GM19023 (cell line): ENCODE measurements around the gene MARF1.
"Not testable (repeated sequence)": the region's sequence is repeated elsewhere in the genome, so short reads cannot be mapped to it uniquely, and the experiment has no call there.

Experiments used
- ATAC-seq: cut with Tn5 transposase; IDR thresholded peaks from one replicate; pipeline ENCODE4 v1.9.1; 2021; ENCODE audit warnings: mild to moderate bottlenecking, moderate library complexity; ENCODE audit not compliant: unreplicated experiment

The MARF1 gene

DNA sequence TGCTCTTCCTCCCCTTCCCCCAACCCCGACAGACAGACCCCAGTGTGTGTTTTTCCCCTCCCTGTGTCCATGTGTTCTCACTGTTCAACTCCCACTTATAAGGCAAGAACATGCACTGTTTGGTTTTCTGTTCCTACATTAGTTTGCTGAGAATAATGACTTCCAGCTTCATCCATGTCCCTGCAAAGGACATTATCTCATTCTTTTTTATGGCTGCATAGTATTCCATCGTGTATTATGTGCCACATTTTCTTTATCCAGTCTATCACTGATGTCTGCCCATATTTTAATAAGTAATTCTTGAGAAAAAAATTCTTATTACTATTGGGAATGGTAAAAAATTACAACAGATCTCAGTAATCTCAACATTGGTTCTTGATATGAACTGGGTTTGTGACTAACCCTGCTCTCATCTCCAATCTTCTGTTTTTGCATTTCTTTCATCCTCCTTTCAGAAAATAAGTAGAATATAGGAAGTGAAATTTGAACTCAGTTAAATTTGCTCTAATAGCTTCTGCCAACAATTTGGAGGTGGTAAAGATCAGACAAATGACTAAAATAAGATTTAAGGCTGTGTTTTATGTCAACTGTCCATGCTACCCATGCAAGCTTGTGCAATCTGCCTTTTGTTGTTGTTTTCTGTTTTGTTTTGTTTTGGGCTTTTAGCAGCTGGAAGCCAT is 11.1 kb downstream of the MARF1 start:
- ATAC-seq, result no peak

DNA sequence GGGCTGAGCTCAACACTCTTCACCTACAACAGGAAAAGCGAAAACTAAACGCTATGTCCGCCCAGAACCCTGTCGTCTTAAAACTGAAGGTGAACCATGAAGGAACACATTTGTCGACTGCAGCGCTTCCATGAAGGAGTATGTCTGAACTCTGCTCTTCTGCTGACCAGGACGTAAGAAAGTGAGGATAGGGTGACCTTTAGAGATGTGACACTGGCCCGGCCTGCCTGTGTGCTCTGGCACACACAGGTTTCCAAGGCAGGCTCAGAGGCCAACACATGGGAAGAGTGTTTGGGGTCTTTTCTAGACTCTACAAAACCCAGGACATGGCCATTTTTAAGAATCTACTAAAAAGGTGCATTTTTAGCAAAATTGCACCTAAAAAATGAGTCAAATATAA is 21.1 kb downstream of the MARF1 start:
- no peak for ATAC-seq

DNA sequence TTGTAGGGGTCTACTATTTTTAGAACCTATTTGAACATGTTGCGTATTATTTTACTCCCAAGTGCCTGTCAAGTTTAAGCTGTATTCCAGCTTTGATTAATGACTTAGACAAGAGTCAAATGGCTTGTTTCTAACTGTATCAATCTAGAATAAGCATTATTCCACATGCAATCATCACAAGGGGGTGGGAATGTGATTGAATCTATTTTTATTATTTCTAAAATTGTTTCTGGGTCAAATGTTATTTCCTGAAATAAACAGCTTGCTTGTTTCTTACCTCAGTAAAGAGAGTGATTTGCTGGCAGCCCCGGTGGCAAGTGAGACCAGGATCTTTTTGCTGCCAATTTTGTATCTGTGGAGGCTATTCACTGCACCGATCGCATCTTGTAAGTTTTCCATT is 21.5 kb downstream of the MARF1 start:
- no peak for ATAC-seq

DNA sequence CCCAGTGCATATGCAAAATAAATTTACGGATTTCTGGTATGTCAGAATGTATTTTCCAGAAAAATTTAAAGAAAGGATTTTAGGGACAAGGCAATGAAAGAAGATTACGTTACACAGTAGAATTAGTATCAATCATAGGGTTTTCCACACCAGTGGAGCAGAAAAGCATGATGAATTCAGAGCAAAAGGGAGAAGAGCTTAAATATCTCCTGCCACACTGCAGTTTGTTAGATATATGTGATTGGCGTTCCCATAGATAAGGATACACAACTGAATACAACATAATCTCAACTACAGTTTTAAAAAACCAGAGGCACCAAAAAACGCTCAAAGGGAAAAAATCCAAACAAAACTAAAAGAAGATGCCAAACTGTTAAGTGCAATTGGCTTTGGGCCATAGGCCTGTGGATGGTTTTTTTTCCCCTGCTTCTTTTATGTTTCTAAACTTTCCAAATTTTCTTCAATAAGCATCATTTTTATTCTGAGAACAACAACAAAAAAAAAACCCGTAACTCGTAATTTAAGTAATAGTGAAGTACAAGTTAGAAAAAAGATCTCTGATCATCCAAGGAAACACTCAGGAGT is 22.3 kb downstream of the MARF1 start:
- ATAC-seq, result no peak

DNA sequence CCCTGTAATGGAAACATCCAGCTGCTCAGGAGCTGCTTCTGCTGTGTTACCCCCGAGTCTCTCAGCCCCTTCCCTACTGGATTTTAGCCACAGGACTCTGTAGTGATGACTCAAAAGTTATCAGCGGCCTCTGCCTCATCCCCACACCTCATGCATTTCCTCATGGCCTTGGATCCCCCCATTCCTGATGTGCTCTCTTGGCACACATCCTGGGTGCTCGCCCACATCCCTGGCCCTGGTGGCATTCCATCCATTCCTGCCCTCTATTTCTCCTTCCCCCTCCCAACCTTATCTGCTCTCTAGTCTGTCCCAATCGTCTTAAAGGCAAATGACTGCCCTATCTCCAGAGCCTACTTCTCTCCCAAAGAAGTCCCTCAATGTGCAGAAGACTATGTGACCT is 24.6 kb downstream of the MARF1 start:
- no peak for ATAC-seq

DNA sequence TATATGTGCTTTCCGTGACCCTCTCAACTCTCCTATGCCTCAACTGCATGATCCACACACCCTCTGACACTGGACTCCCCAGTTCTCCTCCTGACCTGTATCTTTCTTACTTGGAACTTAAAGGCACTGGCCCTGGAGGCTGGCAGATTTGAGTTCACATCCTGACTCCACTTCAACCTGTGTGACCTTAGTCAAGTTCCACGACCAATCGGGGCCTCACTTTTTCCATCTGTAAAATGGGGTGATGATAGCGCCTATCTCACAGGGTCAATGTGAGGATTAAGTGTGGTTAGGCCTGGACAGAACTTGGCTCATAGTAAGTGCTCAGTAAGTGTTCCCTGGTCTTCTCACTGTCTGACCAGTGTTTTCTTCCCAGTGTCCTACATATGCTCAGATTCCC is 25.1 kb downstream of the MARF1 start:
- no peak for ATAC-seq

DNA sequence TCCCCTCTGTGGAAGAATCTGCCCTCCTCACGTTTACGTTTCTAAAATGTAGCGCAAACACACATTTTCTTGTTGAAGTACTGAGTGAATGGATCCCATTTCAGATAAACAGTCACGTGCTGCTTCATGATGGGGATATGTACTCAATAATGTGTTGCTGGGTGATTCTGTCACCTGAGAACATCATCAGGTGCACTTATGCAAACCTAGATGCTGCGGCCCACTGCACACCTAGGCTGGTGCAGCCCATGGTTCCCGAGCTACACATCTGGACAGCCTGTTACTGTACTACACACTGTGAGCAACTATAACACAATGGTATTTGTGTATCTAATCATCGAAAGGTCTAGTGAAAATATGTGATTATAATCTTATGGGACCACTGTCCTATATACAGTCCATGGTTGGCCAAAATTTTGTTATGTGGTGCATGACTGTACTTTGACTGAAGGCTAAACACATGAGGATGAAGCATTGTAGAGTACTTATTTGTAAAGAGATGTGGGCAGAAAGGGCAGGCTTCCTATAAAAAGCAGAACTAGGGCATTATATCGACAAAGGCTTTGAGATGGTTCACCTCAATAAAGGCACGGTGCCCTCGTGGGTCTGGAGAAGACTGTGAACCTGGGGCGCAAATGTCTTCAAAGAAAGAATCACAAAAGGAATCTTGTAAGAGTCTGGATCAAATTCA is 26.3 kb downstream of the MARF1 start:
- no peak for ATAC-seq

DNA sequence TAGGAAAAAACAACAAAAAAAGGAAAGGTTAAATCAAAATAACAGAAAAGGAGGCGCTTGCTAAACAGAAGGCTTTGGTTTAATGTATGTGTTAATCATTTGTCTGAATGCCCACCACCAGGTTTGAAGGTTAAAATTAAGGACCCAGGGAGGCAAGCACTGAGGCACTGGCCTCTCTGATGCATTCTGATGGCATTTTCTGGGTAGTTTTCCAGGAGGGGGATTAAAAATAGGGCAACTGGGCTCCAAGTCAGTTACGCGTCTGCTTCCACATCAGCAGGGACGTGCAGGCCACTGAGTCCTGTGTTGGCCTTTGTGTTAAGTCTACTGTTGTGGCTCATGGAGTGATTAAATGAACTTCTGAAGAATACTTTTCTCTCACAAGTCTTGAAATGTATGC is 26.9 kb downstream of the MARF1 start:
- ATAC-seq, result no peak

DNA sequence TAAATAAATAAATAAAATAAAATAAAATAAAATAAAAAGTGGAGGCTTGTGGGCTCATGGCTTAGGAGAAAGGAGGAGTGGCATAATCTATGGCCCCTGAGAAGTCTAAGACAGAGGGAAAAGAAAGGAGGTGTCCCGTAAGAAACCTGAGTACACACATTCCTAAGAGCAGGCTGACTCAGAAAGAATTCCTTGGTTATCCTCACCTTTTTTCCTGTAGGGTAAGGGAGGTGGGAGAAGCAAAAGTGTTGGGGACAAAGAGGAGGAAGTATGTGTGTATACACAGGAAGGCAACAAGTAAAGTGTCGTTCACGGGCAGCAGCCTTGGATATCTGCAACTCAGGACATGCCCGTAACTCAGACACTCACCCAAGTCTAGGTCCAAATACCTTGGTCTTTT is 29.3 kb downstream of the MARF1 start:
- ATAC-seq, result no peak

DNA sequence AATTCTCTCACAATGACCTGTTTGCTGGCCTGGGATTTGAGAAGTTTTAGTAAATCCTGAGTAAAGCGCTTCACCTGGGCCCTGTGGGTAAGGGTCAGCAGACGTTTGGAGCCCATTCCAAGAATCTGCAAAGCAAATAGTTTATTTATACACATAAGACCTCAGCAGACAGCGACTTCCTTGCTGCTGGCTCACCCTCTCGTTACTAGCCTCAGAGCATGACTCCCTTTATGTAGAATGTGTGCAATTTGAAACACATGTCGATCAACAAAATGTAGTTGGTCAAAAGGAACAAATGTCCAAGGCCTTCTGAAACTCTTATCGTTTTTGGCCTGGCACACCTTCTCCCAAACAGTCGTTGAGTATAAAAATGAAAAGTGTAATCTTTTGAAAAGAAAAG is 31.3 kb downstream of the MARF1 start:
- ATAC-seq, result no peak

DNA sequence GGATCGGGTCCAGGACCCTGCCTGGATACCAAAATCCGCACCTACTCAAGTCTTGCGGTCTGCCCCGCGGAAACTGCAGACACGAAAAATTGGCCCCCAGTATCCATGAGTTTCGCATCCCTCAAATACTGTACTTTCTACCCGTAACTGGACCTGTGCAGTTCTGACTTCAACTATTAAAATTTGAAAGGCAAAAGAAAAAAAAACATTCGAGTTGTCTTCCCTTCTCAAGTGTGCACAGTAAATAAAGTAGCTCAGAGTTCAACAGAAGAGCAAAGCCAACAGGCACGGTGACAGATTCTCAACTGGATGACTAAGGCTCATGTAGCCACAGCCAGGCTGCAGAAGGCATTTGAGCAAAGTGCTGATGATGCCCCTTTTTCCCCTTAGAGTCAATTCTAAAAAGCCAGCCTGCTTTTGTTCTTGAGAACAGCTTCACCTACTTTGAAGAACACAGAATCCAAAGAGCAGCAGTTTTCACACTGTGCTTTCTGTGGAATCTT is 32.5 kb downstream of the MARF1 start:
- no peak for ATAC-seq

DNA sequence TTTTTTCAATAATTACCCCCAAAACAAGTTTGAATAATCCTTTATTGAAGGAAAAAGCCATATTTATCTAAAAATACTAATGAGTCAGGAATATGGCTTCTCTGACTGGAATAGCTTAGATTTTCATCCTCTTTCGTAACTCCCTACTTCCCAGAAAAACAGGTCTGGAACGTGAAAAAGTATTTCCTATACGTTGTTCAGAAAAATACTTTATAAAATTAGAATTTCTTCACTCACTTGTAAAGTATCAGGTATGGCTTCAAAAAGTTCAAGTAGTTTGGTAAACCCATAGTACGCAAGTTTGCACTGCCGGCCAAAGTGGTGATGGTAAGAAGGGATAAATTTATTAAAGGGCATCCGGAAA is 33.7 kb downstream of the MARF1 start:
- no peak for ATAC-seq

DNA sequence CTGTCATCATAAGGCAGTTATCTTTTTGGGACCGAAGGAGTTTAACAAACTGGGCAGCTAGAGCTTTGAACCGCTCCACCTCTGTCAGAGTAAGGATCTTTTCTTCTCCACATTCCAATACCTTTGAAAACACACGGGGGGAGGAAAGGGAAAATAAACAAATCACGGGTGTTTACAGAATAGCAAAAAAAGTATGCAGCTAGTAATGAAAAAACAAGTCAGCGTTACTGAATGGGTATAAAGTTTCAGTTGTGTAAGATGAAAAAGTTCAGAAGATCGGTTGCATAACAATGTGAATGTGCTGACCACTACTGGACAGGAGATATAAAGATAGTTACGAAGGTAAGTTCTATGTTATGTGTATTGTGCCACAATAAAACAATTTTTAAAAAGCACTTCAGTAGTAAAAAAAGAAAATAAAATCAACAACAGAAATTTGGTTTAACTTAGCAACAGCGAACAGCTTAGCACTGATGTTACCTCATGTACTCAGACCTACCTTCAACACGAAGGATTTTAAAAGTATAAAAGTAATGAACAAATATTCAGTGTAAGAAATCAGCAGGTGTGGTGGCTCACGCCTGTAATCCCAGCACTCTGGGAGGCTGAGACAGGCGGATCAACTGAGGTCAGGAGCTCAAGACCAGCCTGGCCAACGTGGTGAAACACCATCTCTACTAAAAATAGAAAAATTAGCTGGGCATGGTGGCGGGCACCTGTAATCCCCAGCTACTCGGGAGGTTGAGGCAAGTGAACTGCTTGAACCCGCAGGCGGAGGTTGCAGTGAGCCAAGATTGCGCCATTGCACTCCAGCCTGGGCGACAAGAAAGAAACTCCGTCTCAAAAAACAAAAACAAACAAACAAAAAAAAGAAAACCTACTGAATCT is 34.3 kb downstream of the MARF1 start:
- no peak for ATAC-seq

DNA sequence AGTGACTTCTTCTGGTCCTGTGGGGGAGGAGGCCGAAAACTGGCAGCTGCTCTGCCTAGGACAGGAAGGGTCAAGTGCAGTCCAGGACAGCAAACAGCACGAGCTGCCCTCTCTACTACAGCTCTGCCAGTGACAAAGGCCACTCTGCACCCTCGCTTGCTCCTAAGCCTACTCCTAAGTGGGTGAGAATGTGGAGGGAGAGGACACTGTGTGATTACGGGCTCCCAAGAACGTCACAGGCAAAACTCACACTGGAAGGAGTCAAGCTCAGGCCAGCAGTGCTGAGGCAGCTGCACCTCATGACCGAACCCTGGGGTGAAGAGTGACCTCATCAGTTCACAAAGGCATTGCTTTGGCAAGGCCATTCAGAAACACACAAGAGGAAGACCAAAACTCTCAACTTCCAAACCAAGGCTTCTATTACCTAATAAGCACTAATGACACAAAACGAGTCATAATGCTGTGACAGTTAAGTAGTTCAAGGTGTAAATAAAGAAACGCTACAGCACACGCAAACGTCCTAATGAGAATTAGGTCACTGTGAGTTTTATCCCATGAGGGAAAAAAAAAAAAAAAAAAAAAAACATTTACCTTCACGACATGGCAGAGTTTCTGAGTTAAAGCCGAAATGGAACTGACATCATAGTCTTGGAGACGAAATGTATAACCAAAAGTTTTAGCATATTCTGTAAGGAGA is 35.1 kb downstream of the MARF1 start:
- no peak for ATAC-seq

DNA sequence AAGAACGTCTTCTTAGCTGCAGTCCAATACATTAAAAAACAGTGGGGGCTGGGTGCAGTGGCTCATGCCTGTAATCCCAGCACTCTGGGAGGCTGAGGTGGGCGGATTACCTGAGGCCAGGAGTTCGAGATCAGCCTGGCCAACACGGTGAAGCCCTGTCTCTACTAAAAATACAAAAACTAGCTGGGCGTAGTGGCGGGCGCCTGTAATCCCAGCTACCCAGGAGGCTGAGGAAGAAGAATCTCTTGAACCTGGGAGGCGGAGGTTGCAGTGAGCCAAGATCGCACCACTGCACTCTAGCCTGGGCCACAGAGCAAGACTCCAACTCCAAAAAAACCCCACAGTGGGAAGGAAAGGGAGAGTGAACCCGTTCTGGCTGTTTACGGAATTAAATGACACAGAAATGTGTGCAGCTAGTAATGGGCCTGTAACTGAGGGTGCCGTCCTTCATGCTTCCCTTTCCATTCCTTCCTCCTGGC is 35.7 kb downstream of the MARF1 start:
- ATAC-seq, result not testable (repeated sequence)

DNA sequence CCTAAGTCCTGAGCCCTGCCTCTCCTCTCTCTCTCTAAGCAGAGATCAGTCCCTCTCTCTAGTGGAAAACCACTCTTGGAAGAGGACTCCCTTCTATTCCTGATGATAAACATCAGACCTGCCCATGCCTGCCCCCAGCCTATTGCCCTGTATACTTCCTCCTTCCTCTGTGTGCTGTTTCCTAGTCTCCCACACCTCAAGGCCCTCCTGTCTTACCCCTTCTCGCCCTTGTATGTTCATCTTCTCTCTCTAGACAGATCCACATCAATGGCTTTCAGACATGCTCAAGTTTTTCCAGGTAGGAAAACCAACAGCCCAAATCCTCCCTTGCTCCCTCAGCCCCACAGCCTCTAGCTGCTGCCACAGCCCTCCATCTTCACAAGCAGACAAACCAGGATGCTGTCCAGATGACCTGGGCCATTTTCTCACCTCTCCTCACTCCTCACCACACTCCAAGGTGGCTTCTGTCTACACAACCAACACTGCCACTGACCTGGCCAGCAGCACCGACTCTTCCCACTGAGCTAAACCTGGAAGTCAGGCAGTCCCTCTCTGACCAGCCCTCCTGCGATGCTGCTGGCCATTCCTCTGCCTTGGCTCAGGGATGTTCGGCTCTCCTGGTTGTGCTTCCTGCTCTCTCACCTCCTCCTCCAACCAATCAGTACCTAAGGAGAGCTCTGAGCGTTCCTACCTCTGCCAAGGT is 36.3 kb downstream of the MARF1 start:
- no peak for ATAC-seq

DNA sequence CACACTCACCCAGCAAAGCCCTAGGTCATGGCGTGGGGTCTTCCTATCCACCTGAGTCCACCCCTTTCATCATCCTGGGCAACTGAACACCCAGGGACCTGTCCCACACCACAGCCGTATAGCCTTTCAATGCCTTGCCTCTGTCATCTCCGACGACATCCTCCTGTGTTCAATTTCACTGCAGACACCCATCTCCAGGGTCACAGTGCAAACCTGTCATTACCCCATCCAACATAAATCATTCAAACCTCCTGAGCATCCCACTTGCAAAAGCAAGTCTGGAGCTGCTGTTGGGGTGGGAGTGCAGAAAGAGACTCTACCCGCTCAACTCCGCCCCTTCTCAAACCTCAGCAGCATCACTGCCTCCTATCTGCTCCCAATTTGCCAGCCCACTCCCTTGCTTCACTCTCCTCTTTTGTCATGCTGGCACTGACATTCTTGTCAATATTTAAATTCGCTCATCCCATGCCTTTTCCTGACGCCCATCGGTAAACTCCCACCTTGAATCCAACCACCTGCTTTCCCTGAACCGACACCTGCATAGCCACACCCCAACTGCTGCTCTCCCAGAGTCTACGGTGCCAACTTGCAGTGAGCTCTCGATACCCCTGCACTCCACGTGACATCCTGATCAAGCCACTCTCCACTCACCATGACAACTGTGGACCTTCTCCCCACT is 37.0 kb downstream of the MARF1 start:
- no peak for ATAC-seq

DNA sequence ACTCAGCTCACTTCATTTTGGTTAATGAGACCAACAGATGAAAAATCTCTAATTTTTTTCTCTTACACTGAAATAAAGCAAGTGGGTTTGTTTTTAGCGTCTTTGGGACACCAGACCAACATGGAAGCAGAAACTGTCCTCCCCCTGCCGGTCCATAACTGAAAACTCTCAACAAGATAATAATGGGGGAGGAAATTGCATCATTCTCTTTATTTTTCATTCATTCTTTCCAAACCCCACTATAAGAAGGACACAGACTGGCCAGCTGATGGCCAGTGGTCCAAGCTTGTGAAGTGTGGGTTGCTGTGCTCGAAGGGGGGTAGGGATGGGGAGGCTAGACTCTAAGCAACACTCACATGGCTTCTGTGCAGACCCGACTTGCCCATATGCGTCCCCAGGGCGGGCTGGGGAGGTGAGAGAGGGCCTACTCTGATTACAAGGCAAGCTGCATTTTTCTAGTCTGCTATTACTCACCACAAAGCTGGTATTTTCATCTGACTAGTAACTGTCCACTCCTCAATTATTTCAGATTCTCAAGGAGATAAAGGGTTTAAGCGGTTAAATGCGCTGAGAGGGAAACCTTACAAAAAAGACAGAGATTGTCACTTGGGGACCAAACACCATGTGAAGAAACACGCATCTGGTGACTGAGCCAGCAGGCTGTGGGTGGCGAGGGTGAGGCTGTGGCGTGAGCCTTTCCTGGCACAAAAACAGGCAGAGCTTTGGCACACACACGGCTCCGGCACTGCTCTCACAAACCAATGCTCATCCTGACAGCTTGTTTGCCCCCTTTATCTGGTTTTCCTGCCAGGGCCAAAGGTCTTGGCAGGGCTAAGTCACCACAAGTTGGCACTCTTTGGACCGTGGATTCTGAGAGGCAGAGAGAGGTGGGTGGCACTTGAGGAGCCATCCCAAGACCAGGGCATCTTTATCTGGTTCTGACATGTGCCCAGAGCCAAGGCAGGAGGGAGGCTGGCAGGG is 38.2 kb downstream of the MARF1 start:
- no peak for ATAC-seq
